Measurements from ENCODE around the gene PAPLN. TPM values are rescaled to one million over a fixed set of nuclear protein-coding genes. Genes with fewer than 3 reads are reported as not detected.

Gene PAPLN
- polyA plus RNA-seq, 1 donor: 38.4 TPM

DNA sequence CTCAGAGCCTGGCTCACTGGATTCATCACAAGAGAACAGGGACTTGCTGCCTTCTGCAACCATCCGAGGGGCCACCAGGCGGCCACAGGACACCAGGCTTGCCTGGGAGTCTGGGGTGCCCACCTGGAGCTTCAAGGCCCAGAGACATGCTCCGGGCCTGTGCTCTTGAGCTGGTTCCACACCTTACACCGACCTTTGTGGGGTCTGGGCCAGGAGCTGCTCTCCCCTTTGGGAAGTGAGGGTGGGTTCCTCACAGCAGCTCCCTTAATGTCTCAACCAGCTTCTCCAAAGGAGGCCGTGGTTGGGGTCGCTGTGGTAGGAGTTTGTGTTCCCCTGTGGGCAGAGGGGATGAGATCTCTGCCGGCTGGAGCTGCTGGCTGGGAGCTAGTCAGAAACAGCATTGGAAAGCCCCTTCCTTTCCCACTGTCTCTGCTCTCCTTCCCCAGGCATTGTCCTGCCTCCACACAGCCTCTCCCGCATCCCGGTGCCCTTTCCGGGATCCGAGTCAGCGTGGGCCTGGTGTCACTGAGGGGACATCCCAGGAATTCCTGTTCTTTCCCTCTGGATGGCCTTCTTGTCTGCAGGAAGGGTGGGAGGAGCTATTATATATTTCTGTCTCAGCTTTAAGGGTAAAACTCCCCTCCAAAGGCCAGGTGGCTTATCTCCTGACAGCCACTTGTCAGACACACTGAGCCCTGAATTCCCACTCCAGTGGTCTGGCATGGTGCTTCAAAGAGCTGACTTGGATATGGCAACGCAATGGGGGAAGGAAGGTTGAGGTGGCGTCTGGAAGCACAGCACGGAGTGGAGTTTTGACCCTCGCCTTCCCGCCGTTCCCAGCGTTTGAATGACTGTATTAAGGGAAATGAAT, 5.1 kb upstream of the PAPLN start:
- DNase-seq: no peak

GRCh38 chr14:73232984-73233383, 4.3 kb upstream of the PAPLN start:
- DNase-seq: no peak

GRCh38 chr14:73233564-73233963, 3.7 kb upstream of the PAPLN start:
- no peak for DNase-seq

DNA sequence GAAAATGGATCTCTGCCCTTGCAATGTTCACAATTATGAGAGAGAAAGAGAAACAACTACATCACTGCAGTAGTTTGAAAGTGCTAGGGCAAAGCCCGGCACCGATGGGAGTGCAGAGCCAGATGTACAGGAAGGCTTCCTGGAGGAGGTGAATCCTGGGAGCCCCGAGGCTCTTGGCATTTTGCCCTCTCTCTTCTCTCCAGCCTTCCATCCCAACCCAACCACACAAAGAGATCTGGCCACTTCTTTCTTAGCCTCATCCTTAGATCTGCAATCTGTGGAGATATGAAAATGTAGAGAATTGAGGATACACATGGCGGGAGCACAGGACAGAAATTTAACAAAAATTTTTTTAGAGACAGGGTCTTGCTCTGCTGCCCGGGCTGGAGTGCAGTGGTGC, 3.3 kb upstream of the PAPLN start:
- DNase-seq: no peak

DNA sequence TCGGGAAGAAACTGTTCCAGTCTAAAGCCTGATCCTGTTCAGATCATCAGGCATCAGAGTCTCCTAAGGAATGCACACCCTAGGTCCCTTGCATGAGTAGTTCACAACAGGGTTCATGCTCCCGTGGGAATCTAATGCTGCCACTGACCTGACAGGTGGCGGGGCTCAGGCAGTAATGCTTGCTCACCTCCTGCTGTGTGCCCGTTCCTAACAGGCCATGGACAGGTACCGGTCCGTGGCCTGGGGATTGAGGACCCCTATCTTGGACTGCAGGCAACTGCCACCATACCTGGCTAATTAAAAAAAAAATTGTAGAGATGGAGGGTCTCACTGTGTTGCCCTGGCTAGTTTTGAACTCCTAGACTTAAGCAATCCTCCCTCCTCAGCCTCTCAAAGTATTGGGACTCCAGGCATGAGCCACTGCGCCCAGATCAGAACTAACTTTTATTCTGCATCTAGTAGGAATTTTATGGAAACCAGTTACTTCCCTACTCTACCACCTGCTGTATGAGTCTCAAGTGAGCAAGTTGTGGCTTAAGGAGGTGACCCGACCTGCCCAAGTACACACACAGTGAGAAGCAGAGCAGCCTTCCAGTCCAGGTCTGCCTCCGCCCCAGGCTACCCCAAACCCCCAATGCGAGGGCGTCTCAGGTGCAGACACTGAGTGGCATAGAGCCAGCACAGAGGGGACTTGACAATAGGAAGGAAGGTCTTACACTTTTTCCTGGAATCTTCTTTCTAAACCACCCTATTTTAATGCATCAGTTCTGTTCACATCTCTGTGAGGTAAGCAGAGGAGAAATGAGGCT, 2.5 kb upstream of the PAPLN start:
- no peak for DNase-seq

DNA sequence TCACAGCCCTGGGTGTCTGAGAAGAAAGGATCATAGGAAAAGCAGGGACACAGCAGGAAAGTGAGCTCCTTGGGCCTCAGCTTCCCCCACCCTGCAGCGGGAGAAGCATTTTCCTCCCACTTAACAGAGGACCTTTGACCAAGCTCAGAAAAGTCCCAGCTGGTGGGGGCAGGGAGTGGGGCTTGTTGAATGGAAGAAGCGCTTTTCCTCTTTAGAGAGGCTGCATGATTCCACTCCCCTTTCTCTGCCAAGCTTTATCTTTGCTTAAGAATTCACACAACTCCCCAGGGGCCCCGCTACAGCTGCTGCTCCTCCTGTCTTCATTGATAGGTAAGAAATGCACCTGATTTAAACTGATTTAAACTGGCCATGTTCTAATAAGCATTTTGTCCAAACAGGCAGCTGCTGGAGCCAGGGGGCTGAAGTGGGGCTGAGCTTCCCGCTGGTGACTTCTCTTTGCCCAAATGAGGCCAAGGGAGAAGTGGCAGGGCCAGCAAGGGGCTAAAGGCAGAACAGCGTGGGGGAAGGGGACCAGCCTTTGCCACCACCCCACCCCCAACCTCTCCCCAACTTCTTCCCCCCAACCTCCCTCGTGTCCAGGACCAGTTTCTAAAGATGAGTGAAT, 1.7 kb upstream of the PAPLN start:
- DNase-seq: no peak

GRCh38 chr14:73236157-73236556, 1.1 kb upstream of the PAPLN start:
- no peak for DNase-seq

GRCh38 chr14:73236752-73237218, 521 bp upstream of the PAPLN start:
- no peak for DNase-seq

DNA sequence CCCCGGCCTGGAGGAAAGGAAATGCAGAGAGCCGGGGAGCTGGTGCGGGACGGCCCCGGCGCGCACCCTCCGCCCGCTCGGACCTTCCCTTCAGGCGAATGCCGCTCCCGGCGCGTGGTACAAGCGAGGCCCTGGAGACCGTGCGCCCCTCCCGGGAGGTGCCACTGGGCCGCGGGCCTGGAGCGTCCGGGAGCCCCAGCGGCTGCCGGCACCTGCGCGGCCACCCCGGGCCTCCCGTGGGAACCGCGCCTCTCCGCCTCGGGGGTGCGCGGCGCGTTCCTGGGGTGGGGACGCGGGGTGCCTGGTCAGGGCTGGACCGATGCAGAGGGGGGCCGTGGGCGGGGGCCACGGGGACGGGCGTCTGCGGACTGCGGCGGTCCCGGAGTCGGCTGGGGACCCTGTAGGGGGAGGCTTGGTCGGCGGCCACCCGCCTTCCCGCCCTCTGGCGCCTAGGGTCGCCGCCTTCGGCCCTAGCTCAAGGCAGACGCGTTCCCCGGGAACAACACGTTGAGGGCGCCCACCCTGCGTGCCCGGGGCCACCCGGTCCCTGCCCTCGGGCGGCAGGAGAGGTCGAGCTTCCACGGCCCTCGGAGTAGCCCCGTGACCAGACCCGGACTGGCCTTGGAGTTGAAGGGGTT, 599 bp downstream of the PAPLN start:
- no peak for DNase-seq

- DNase-seq: no peak
These were observed 1.1 kb downstream of the PAPLN start for GRCh38 chr14:73238424-73238852.

DNA sequence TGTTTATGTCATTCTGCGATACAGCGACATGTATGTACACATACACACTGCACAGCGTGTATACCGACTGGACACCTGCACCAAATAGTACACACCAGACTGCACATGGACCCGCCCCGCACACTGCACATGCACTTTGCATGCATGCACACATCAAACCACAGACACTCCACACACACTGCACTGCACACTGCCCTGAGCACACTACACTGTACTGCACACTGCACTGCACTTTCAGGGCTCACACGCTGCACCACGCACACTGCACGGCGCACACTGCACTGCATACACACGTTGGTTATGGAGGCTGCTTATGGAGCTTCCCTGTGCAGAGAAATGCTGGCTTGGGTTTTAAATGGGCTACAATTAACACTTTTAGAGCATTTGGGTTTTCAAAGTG, 1.6 kb downstream of the PAPLN start:
- DNase-seq: no peak

- DNase-seq: no peak
These were observed 2.3 kb downstream of the PAPLN start for GRCh38 chr14:73239393-73240241.

GRCh38 chr14:73240816-73241480, 3.6 kb downstream of the PAPLN start:
- no peak for DNase-seq

DNA sequence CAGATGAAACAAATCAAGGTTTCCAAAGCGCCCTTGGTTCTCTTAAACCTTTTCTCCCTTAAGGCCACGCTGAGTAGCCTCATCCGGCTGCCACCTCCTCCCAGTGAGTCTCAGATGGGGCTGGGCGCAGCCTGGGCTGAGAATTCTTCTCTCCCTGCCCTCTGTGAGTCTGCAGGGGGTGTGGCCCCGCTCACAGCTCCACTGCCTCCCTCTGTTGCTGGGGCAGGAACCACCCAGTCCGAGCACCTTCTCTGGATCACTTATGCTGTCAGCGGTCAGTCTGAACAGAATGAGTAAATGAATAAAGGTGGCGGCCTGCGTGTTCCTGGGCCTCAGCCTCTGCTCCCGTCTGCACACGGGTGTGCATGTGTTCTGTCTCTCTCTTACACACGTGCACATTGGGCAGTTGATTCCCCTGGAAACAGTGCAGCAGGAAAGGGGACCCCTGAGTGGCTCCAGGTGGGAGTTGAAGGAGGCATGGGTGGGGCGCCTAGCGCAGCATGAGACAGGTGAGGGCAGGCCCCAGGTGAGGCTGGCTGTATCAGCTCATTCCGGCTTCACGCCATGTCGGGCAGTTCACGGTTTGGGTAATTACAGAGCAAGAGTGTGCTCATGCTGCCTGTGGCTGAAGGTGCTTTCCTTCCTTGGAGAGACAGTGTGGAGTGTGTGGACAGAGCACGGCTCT, 4.3 kb downstream of the PAPLN start:
- DNase-seq: no peak

DNA sequence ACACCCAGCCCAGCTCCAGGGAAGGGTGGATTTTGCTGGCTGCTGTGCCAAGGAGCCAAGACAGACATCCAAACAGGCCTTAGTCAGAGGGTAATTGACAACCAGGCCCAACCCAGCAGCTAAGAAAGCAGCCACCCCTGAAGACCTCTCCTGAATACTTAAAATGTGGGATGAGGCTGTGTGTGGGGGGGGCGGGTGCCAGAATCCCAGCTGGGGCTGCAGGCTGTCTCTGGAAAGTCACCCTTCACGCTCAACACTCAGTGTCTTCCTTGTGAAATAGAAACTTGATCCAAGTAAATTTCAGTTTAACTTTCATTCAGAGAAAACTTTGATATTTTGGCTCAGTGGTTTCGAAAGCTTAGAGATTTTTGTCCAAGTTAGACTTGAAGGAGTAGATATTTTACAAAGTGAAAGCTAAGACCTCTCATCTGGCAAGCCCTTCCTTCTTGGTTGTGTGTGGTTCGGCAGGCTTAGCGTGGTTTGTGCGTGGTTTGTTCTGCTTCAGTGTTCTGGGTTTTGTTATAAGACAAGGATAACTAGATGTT, 5.1 kb downstream of the PAPLN start:
- no peak for DNase-seq

- DNase-seq: no peak
These were observed 6.0 kb downstream of the PAPLN start for GRCh38 chr14:73243341-73243740.

GRCh38 chr14:73243748-73244147, 6.4 kb downstream of the PAPLN start:
- no peak for DNase-seq

DNA sequence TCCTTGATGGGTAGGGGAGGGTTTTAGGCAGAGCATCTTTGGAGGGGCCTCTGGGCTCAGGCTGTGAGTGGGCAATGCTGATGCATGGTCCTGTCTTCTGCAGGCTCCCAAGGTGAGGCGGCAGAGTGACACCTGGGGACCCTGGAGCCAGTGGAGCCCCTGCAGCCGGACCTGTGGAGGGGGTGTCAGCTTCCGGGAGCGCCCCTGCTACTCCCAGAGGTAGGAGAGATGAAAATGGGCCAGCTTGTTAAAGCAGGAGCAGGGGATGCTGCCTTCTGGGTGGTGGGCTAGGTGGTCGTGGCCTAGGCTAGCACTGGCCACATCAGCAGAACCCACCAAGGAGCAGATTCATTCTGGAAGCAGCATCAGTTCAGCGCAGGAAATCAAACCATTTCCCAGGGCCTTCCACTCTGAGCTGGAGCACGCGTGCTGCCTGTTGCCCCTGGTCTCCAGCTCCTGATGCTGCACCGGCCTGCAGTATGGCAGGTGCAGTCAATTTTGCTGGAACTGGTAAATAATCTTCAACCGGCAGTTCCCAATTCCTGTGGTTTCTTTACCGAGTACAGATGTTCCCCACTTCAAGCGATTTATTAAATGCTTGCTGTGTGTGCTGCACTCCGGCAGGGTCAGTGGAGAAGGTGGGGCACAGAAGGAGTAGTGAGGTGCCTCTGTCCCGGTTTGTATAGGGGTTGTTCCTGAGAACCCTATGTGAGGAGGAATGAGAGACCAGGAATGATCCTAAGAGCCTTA, 7.4 kb downstream of the PAPLN start:
- DNase-seq: no peak

Measured in left kidney (tissue), 2 donors.